HG02759 (cell line): ENCODE results near the gene DISC1.
A peak's percentile ranks its signal among the peaks of the same experiment; 100 is the strongest.

ENCODE experiments used
- ATAC-seq: cut with Tn5 transposase; IDR thresholded peaks from one replicate; pipeline ENCODE4 v1.9.1; 2021; ENCODE audit warnings: mild to moderate bottlenecking, moderate library complexity; ENCODE audit not compliant: unreplicated experiment

The DISC1 gene

DNA sequence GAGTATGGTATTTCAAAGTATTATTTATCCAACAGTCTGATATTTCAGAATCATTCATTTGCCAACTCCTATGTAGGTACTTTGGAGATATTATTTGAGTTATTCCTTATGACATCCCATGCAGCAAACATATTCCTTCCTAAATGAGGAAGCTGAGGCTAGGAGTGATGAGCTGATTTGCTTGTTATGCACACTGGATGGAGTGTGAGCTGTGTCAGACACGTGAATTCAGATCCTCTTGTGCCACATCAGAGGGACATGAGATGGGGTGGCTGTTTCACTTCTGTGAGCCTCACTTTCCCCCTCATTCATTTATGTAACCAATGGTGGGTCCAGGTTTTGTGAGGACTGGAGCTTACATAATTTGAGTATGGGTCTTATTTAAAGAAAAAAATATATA is 215.9 kb downstream of the DISC1 start:
- no peak for ATAC-seq

DNA sequence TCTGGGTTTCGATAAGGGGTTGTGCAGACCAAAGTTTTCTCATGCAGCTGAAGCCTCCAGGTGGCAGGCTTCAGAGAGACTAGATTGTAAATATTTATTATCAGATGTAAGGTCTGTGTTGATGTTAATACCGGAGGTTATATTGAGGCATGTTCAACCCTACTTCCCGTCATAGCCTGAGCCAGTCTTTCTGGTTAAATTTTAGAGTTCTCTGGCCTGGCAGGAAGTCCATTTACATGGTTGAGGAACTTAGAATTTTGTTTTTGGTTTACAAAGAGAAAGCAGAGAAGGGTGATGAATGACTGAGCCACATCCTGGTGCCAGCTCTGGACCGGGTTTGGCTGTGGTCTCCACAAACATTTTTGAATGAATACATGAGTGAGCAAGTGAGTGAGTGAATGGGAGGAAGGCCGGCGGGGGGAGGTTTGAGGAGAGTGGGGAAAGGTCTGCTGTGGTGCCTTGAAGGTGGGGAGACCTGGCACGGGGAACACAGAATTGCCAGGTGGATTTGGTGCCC is 218.5 kb downstream of the DISC1 start:
- ATAC-seq: peak; percentile 45

DNA sequence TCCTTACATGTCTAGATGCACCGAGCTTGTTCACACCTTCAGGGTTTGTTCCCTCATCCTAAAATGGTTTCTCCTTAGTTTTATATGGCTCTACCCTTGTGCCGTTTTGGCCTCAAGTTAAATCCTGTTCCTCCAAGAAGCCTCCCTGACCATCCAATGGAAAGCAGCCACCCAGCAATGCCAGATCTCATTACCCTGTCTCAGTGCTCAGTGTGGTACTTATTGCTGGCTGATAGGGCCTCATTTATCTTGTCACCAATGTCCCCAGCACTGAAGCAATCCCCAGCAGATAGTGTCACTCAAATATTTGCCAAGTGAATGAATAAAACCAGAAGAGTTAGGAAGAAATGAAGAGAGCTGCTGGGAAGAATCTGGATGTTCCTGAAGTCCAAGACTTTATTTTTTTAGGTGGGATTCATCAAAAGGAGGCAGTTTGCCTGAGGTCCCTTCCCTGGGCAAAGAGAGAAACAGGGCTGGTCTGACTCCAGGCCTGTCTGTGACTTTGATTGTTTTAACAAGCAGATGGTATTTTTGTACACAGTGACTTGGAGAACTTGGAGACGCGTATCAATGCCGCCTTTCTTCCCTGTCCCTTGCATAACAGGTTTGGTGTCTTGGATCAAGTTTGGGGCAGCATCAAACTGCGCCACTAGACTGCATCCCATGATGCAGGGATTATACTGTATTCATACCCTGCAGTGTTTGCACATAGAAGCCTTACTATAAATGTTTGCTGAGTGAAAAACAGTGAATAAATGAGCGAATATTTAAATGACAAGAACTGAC is 221.2 kb downstream of the DISC1 start:
- no peak for ATAC-seq

DNA sequence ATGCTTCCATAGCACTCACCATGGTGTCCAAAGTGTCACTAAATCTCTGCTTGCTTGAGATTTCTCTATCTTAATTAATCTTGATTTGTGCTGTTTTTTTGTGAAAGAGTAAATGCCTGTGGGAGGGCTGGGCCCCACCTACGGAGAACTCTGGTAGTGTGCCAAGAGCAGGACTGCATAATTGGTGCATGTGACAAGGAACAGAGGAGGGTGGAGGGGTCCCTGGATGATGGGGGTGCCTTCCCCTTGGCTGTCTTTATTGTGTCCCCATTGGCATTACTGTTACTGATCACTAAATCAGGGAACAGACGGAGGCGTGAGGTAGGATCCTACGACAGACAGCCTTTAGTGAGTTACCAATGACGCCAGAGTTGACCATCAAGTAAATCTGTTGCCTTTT is 223.4 kb downstream of the DISC1 start:
- ATAC-seq: no peak

DNA sequence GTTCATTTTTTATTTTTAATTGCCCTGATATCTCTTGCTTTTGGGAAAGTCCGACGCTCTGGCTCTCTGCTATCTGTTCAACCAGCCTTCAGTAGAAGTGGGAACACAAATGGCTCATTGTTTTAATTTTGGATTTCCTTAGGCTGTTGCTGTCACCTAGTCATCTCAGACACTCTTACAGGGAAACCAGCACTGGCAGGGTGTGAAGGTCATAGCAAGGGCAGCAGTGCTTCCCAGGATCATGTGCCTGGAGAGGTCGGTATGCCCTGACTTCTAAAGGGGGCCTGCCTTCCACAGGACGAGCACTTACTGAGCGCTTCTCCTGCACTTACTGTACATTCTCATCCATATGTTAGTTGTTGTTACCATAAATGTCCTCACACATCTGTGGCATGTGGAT is 224.2 kb downstream of the DISC1 start:
- ATAC-seq: no peak

DNA sequence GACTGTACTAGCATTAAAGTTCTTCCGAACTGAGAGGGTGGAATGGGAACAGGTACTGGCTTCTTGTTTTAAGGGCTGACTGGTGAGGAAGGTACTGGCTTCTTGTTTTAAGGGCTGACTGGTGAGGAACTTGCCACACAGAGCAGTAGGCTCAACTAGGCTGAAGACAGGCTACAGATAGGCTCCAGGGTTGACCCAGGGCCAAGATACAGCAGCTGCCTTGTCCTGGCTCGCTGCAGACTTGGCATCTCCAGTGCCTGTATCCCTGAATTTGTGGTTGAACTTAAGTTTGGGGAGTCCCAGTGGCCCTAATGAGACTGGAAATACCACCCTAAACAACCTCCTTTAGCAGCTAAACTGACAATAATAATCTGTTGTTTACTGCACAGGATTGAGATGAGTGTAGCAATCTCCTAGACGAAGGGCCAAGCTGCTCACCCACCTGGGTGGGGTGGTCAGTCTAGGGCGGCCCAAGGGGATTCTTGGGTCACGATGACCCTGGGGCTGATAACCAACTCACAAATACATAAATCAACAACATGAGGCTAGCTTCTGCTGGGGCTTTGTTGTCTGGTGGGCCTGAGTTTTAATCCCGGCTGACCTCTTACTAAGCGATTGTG is 227.1 kb downstream of the DISC1 start:
- no peak for ATAC-seq

DNA sequence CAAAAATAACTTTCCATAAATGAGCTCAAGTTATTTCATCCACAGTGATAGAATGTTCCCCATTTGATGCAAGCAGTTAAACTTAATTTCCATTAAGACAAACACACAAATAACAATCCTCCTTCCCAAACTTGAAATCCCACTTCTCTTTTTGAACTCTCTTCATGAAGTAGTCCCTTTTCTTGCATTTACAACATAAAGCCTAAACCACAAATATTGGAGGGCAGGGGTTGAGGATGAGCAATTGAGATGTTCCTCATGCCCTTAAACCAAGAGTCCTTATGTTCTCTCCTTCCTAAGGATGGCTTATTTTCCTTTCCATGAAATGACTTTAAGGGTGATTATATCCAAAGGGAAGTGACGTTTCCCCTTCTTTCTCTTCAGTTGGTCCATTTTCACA is 228.8 kb downstream of the DISC1 start:
- ATAC-seq: no peak

DNA sequence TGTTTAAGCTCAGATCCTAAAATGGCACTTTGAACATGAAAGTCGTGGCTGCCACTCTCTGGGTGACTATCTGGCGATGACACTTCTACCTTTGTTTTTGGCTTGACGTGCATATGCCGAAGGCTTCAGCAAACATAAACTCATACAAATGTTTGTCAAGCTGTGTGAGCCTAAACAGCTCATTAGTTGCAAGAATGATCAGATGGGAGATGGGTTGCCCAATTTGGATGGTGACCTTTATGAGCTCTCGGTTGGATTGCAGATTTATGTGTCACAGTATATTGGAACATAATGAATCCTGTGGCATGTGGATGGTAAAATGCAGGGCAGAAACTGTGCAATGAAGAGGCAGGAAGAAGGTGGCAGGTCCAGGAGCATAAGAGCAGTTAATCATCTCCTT is 229.3 kb downstream of the DISC1 start:
- ATAC-seq: no peak

DNA sequence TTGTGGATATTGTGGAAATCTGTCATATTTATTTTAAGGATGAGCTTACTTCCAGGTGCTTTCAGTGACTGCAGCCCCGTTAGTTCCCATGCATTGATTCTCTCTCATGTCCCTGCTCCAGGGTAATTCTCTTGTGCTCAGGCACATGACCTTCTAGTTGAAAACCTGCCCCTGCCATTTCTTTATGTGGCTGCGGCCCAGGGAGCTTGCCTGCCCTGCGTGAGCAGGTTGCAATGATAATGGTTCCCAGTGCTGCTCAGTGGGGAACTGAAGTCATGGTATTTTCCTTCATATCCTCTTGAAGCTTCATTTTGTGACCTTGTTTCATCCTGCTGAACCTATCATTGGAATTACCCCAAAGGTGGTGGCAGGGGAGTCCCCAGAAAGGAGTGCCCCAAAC is 229.8 kb downstream of the DISC1 start:
- ATAC-seq: no peak

DNA sequence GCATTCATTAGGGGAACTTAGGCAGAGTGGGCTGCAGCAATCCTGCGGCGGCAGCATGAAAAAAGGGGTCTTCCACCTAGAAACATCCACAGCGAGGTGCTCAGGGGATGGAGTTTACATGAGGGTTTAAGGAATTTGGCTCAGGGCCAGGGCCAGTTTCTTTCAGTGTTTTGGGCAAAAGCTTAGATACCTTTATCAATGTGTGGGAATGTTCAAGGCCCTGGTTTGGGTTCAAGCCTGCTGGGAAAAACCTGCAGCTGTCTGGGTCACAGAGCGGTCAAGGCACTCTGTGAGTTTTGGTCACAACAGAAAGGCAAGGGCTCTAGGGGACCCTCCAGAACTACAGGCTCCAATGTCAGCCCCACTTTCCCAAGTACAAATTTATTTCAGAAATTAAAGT is 230.3 kb downstream of the DISC1 start:
- ATAC-seq: no peak

DNA sequence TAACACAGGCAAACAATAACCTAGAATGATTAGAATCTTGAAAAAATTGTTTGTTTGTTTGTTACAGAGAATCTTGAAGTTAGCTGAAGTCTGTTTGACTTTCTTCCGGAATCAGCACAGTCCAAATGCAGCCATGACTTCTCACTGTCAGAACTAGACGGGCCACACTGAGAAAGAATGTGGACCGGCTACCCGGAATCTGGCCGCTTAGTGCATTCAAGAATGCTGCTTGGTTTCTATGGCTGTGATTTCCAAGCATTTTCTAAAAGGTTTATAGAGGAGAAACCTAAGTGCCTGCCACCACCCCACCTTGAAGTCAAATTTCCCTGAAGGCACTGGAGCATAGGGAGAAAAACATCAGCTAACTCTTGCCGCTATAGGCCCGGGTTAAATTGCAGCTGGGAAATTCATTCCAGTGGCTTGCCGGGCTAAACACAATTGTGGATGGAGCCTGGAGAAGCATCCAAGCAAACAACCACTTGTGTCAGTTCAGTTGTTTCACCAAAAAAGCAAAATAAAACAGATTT is 231.1 kb downstream of the DISC1 start:
- ATAC-seq: no peak

DNA sequence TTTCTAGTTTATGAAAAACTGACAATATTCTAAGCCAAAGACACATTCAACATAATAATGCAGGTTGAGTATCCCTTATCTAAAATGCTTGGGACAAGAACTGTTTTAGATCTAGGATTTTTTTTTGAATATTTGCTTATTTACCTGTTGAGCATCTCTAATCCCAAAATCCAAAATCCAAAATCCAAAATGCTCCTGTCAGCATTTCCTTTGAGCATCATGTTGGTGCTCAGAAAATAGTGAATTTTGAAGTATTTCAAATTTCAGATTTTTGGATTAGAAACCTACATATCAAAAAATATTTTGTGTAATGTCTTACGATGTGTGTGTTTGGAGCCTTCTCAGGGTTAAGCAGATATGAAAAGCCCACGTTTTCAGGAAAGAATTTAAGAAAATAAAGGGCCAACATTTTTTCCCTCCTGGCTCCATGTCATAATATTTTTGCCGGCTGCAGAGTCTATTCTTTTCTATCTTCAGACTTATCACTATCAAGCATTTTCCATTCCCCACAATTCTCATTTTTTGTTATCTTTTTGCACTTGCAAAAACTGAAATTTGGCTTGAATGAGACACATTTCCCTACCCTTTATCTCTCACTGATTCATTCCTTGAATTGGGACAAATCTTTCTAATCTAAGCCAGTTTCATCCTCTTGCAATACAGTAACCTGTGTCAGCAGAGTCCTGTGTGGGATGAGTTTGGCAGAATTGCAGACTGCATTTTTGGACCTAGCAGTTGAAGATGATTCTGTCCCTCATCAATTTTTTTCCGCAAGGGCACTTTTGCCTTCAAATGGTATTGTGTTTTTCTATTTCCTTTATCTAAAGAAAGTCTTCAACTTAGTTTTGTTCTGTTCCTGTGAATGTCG is 233.9 kb downstream of the DISC1 start:
- no peak for ATAC-seq

DNA sequence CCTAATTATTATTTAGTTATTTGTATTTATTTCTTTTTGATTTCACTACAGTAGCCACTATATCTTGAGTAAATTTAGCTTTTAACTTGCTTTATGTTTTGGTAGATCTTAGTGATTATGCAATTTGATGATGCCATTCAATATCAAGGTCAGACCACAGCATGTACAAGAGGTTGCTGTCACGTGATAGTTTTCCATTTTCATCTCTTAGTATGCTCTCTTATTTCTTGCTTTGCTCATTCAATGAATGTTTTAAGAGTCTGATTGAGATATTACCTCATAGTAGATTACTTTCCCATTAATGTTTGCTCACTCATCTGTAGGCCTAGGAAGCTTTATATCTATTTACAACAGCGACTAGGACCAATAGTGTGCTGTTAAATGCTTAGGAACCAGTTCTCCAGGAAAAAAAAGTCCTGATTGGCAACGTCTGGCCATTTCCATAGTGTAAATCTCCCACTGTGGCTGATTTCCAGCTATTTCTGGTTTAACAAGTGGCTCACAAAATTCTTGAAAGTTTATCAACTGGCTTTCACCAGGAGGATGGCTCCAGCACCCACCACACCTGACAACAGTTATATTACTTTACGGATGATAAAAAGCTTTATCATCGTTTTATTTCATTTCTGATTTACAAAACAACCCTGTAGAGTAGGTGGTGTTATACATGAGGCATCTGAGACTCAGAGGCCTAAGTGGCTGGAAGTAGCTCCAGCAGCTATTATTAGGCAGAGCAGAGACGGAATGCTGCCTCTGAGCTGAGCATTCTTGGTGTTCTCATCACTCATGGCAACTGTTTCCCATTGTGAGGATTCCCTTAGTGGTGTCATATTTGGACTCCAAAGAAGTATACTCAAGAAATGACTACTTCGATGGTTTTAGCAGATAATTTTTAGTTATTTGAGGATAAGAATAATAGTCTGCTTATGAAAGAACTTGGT is 235.2 kb downstream of the DISC1 start:
- ATAC-seq: no peak

DNA sequence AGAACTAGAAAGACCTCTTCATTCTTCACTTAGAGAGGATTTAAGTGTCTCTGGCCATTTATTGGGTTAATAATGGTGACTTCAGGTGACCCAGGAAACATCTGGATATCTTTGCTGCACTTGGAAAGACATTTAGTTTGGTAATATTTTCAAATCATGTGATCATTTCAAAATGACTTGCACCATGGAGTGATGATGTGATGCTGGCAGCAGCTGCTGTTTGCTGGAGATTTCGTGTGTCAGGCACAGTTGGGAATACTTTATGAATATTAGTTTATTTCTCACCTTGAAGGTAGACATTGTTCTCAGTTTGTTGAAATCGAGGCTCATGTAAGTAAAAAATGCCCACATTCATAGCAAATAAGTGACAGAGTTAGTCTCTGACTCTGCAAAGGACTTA is 236.0 kb downstream of the DISC1 start:
- no peak for ATAC-seq

DNA sequence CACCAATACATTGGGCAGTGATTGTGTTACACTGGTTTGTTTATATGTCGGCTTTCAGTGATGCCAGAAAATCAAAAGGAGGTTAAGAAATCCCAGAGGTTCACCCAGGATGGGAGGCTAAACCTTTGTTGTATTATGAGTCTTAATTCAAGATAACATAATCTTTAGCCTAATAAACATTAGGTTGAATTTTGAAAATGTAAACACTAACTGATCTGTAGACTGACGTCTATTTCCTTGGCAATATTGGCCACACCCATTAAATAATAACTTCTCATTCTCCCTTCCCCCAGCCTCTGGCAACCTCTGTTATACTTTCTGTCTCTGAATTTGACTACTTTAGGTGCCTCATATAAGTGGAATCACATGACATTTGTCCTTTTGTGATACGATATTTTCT is 238.7 kb downstream of the DISC1 start:
- no peak for ATAC-seq

DNA sequence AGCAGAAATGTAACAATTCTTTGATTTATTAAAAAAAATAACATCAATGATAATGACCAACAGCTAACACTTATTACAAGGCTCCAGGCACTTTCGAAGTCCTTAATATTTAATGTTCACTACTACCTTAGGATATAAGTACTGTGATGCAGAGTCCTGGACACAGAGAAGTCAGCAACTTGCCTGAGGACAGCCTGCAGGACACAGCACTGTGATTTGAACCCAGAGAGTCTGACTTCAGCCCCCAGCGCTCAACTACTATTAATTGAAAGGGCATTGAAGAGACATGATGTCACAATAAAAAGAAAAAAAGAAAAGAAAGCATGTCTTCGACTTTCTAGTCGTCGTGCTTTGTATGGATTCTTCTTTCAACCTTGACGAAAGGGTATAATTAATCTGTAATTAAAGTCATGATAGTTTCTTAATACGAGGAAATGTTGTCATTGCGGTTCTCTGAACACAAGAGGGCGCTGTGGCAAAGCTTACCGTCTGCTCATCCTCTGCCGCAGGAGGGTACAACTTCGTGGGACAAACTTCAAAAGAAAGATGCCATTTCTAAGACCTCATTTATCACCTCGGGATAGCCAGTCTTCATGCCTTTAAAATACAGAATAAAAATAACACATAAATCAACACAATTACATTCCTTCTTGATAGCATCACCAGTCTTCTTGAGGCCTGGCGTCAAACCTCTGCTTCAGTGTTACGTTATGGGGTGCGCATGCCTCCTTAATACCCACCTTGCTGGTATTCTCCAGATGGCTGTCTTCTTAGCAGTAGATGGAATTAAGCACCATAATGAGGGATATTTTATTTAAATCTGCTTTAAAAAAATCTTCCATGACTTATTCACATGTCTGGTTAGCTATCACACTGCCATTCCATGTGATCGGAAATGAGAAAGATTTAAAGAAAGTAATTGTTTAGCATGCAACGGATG is 240.1 kb downstream of the DISC1 start:
- ATAC-seq: no peak

DNA sequence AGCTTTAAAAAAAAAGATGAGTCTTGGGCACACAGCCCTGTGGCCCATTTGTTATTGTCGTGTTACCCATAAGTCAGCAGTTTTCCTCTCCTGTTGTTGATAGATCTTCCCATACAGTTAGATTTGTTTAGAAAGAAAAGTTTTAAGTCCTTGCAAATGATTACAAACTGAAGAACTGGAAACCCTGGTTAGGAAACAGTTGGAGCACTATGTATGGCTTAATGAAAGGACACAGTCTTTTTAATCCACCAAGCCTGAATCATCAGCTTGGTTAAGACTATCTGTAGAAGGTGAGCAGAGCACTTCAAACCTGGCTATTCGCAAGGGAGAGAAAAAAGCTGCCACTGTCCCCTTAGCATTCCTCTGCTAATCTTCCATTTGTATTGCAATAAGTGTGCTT is 241.0 kb downstream of the DISC1 start:
- no peak for ATAC-seq

DNA sequence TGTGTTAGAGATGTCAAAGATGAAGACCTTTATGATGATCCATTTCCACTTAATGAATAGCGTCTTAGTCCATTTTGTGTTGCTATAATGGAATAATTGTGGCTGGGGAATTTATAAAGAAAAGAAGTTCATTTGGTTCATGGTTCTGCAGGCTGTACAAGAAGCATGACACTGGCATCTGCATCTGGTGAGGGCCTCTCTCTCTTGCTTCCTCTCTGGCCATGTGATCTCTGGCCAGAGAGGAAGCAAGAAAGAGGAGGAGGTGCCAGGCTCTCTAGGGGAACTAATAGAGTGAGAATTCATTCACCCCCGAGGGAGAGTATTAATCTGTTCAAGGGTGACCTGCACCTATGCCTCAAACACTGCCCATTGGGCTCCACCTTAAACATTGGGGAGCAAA is 242.8 kb downstream of the DISC1 start:
- no peak for ATAC-seq

DNA sequence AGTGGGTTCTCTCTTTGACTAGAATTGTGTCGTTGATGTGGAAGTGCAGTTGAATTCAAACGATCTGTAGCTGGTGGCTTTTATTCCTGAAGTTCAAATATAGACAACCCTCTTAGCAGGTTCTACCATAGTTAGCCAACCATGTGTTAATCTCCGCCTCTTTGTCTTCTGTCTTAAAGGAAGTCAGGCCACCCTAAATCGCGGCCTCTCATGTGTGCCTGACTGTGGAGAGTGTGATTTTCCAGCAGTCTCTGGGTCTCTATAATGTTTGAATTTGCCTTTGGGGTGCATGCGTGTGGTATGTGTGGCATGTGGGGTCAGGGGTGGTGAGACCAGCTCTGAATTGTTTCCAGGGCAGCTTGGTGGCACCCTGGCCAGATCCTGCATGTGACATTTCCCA is 244.9 kb downstream of the DISC1 start:
- ATAC-seq: no peak
